HG02973 (cell line): ENCODE data around the gene HCN2.

Source experiments
- ATAC-seq: cut with Tn5 transposase; IDR thresholded peaks from one replicate; pipeline ENCODE4 v1.9.1; 2021; ENCODE audit warnings: moderate library complexity; ENCODE audit not compliant: unreplicated experiment

Gene HCN2

GRCh38 chr19:589693-590395 is at the start of gene HCN2:
Gene HCN2, plus strand, starts transcription at chr19:589881. Its CDS starts 65 bp downstream, at chr19:589946.
- no peak for ATAC-seq

- ATAC-seq = no peak
These were observed 48.6 kb upstream of the HCN2 start for GRCh38 chr19:540867-541637.

GRCh38 chr19:541699-542098 is 48.0 kb upstream of the HCN2 start:
- no peak for ATAC-seq

- ATAC-seq = no peak
These were observed 47.4 kb upstream of the HCN2 start for GRCh38 chr19:542173-542866.

GRCh38 chr19:543910-544608 is 45.6 kb upstream of the HCN2 start, which contains the start of gene GZMM:
Gene GZMM, plus strand, starts transcription at chr19:544053. Its CDS starts 19 bp downstream, at chr19:544072.
- no peak for ATAC-seq

GRCh38 chr19:547117-547516 is 42.6 kb upstream of the HCN2 start:
- ATAC-seq = no peak

GRCh38 chr19:547836-548720 is 41.6 kb upstream of the HCN2 start:
- no peak for ATAC-seq

GRCh38 chr19:548886-549830 is 40.5 kb upstream of the HCN2 start:
- no peak for ATAC-seq

GRCh38 chr19:554817-555216 is 34.9 kb upstream of the HCN2 start:
- ATAC-seq = no peak

- ATAC-seq = no peak
These were observed 34.2 kb upstream of the HCN2 start for GRCh38 chr19:555474-555808.

GRCh38 chr19:556611-557382 is 32.9 kb upstream of the HCN2 start:
- ATAC-seq = no peak

GRCh38 chr19:558770-559439 is 30.8 kb upstream of the HCN2 start:
- ATAC-seq = no peak

GRCh38 chr19:560121-560520 is 29.6 kb upstream of the HCN2 start:
- no peak for ATAC-seq

- no peak for ATAC-seq
These were observed 23.3 kb upstream of the HCN2 start for GRCh38 chr19:566403-566802.

- ATAC-seq = no peak
These were observed 22.8 kb upstream of the HCN2 start for GRCh38 chr19:566844-567243.

GRCh38 chr19:567296-567900 is 22.3 kb upstream of the HCN2 start:
- ATAC-seq = no peak

GRCh38 chr19:570251-570686 is 19.4 kb upstream of the HCN2 start:
- no peak for ATAC-seq
